Stimulated activated CD8-positive, alpha-beta memory T cell treated with anti-CD3 and anti-CD28 coated beads, Interleukin-15, amount 100 ng/mL, for 4 hours (primary cell): ENCODE measurements around the gene SH3BGRL2.

ENCODE experiments used
- DNase-seq, 2 donors: peaks; one replicate each; pipeline ENCODE4 v3.0.0-alpha.2; 2020; ENCODE audit warnings: low read depth in 2 of 2

Gene SH3BGRL2

GRCh38 chr6:79697430-79697829, 66.3 kb downstream of the SH3BGRL2 start:
- DNase-seq: no peak

- no peak for DNase-seq
Observed at GRCh38 chr6:79699606-79700005, 68.5 kb downstream of the SH3BGRL2 start.

GRCh38 chr6:79702691-79703090, 71.6 kb downstream of the SH3BGRL2 start:
- no peak for DNase-seq

- no peak for DNase-seq
Observed at GRCh38 chr6:79704200-79704599, 73.1 kb downstream of the SH3BGRL2 start.

GRCh38 chr6:79705456-79705995, 74.4 kb downstream of the SH3BGRL2 start:
- DNase-seq: no peak

- no peak for DNase-seq
Observed at GRCh38 chr6:79706527-79706926, 75.4 kb downstream of the SH3BGRL2 start.

- no peak for DNase-seq
Observed at GRCh38 chr6:79707621-79708020, 76.5 kb downstream of the SH3BGRL2 start.

- DNase-seq: no peak
Observed at GRCh38 chr6:79708095-79708791, 77.1 kb downstream of the SH3BGRL2 start.

- no peak for DNase-seq
Observed at GRCh38 chr6:79710127-79710526, 79.0 kb downstream of the SH3BGRL2 start.

- no peak for DNase-seq
Observed at GRCh38 chr6:79711167-79711566, 80.0 kb downstream of the SH3BGRL2 start.

GRCh38 chr6:79712144-79712543, 81.0 kb downstream of the SH3BGRL2 start:
- no peak for DNase-seq

GRCh38 chr6:79712616-79713135, 81.5 kb downstream of the SH3BGRL2 start:
- no peak for DNase-seq

GRCh38 chr6:79713701-79714322, 82.7 kb downstream of the SH3BGRL2 start:
- peak in 1 of 2 donors; percentile 6 for DNase-seq

GRCh38 chr6:79717989-79718388, 86.9 kb downstream of the SH3BGRL2 start:
- DNase-seq: no peak

GRCh38 chr6:79718509-79719247, 87.5 kb downstream of the SH3BGRL2 start:
- no peak for DNase-seq

- no peak for DNase-seq
Observed at GRCh38 chr6:79719248-79719960, 88.3 kb downstream of the SH3BGRL2 start.

- no peak for DNase-seq
Observed at GRCh38 chr6:79724816-79725215, 93.7 kb downstream of the SH3BGRL2 start.

- no peak for DNase-seq
Observed at GRCh38 chr6:79731471-79731870, 100.3 kb downstream of the SH3BGRL2 start.

GRCh38 chr6:79733388-79733787, 102.3 kb downstream of the SH3BGRL2 start:
- no peak for DNase-seq

GRCh38 chr6:79734374-79734773, 103.2 kb downstream of the SH3BGRL2 start:
- DNase-seq: no peak

- no peak for DNase-seq
Observed at GRCh38 chr6:79735183-79735582, 104.1 kb downstream of the SH3BGRL2 start.

- DNase-seq: no peak
Observed at GRCh38 chr6:79737172-79737571, 106.0 kb downstream of the SH3BGRL2 start.
